Thoracic aorta (tissue), 2 donors: Measurements from ENCODE around the gene SSPN. TPM values are rescaled to one million over a fixed set of nuclear protein-coding genes. Genes with fewer than 3 reads are reported as not detected.

Experiments
- ATAC-seq: fragments of 150-250 bp; one replicate; pipeline ENCODE4 v1.8.0; 2017; ENCODE audit warnings: low read depth; ENCODE audit not compliant: insufficient number of reproducible peaks, low FRiP score
- DNase-seq: peaks from one replicate; pipeline ENCODE4 v3.0.0-alpha.2; 2020; ENCODE audit warnings: low spot score
- H3K27ac ChIP-seq, 2 donors: fragments of 200-600 bp; sonication (generic); 1 replicate in 1 of 2; 2 replicates in 1 of 2; pipeline ENCODE4 v1.5.1; 2016; ENCODE audit warnings: mild to moderate bottlenecking in 2 of 2, moderate library complexity in 2 of 2
- H3K27me3 ChIP-seq: fragments of 200-600 bp; sonication (generic); replicated peaks from 2 replicates; pipeline ENCODE4 v1.6.0; 2016; ENCODE audit warnings: mild to moderate bottlenecking; ENCODE audit not compliant: insufficient read depth
- H3K36me3 ChIP-seq: fragments of 200-600 bp; sonication (generic); one replicate; pipeline ENCODE4 v1.5.1; 2016
- H3K4me1 ChIP-seq, 2 donors: fragments of 200-600 bp; sonication (generic); 1 replicate in 1 of 2; 2 replicates in 1 of 2; pipeline versions ENCODE4 v1.5.1 to v1.6.0; 2016; ENCODE audit warnings: low read depth in 2 of 2, mild to moderate bottlenecking in 1 of 2; ENCODE audit not compliant: control insufficient read depth in 1 of 2
- H3K4me3 ChIP-seq: fragments of 200-600 bp; sonication (generic); 2 replicates; pipeline ENCODE4 v1.5.1; 2016; ENCODE audit warnings: mild to moderate bottlenecking
- H3K9me3 ChIP-seq: fragments of 200-600 bp; sonication (generic); 2 replicates; pipeline ENCODE4 v1.5.1; 2016
- CTCF ChIP-seq: fragments of 200-600 bp; sonication (generic); IDR thresholded peaks from one replicate; pipeline ENCODE4 v1.5.1; 2019; ENCODE audit warnings: antibody characterized with exemption
- total RNA-seq, 2 donors: library from RNA; depleted of rRNA; stranded (reverse); fragments of >200 nt; gene quantifications; one replicate each; pipeline versions ENCODE4 v1.1.0 to v1.2.3, GENCODE V29; 2016

The SSPN gene
- total RNA-seq, 2 donors from 2014 or later = 36.7 to 50.9 TPM

DNA sequence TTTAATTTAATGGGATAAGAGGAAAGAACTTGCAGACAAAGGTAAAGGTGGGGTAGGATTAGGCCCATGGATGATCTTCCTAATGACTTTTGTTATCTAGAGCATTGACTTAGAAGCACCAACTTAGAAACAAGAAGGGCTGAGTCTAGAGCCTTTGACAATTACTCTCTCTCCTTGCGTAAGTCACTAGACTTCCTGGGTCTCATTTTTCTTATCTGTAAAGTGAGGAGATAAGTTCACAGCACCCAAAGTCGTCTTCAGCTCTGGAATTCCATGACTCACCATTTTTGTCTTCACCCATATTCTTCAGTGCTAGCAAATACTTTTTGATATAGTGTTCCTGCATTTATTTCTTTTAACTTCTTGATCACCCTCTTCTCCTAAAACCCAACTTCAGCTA lies 75.7 kb downstream of the SSPN start:
- ATAC-seq = no peak
- TF ChIP-seq CTCF = no peak
- no peaks in the 10 kb centered on the region for H3K9me3 ChIP-seq
- no peaks in the 10 kb centered on the region for H3K27me3 ChIP-seq
- no peak for DNase-seq
- H3K27ac ChIP-seq = no peak overlapping the region
- peaks cover 21 to 54% of the 10 kb centered on the region in 2 donors for H3K4me1 ChIP-seq
- H3K36me3 ChIP-seq = no peaks in the 10 kb centered on the region
- H3K4me3 ChIP-seq = no peak overlapping the region

- TF ChIP-seq CTCF = no peak
- H3K27ac ChIP-seq = no peak overlapping the region
- H3K4me3 ChIP-seq = peak overlapping the region; percentile 5
- H3K4me1 ChIP-seq = peaks cover 21 to 54% of the 10 kb centered on the region in 2 donors
- no peaks in the 10 kb centered on the region for H3K27me3 ChIP-seq
- peak; percentile 32 for DNase-seq
- no peaks in the 10 kb centered on the region for H3K36me3 ChIP-seq
- no peaks in the 10 kb centered on the region for H3K9me3 ChIP-seq
- no peak for ATAC-seq
Observed at GRCh38 chr12:26271889-26272492, 76.6 kb downstream of the SSPN start.

DNA sequence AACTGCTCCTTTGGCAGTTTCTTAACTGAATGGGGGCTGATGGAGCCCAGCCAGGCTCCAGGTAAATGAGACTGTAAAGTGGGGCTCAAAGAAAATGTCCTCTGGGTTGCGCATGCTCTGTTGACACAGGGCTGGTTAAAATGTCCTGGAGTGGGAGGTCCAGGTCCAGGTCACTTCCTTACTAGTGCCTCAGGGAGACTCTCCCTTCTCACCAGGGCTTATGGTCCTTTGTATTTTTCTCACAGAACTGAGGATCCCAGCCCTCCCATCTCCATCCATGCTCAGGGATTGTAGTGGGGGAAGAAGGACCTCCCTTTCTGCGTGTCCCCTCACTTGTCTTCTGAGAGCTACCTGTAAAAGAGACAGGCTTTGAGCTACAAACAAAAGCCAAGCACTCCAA lies 77.5 kb downstream of the SSPN start:
- DNase-seq = no peak
- Histone ChIP-seq H3K27ac (peak overlapping the region in 1 of 2 donors; percentile 89), H3K9me3 (no peaks in the 10 kb centered on the region), H3K4me1 (peaks cover 21 to 54% of the 10 kb centered on the region in 2 donors), H3K4me3 (no peak overlapping the region), H3K27me3 (no peaks in the 10 kb centered on the region), H3K36me3 (no peaks in the 10 kb centered on the region)
- TF ChIP-seq CTCF = no peak
- ATAC-seq = no peak

- no peaks in the 10 kb centered on the region for H3K9me3 ChIP-seq
- no peaks in the 10 kb centered on the region for H3K36me3 ChIP-seq
- peak overlapping the region; percentile 63 to 89 for H3K27ac ChIP-seq
- no peaks in the 10 kb centered on the region for H3K27me3 ChIP-seq
- TF ChIP-seq CTCF = no peak
- no peak overlapping the region for H3K4me3 ChIP-seq
- ATAC-seq (no peak), DNase-seq (no peak)
- peaks cover 21 to 54% of the 10 kb centered on the region in 2 donors for H3K4me1 ChIP-seq
Observed at GRCh38 chr12:26273811-26274210, 78.4 kb downstream of the SSPN start.

GRCh38 chr12:26274441-26275312 lies 79.3 kb downstream of the SSPN start:
- Histone ChIP-seq H3K4me1 (peaks cover 21 to 52% of the 10 kb centered on the region in 2 donors), H3K27me3 (no peaks in the 10 kb centered on the region), H3K27ac (peak overlapping the region; percentile 63 to 89), H3K4me3 (peak overlapping the region; percentile 15), H3K9me3 (no peaks in the 10 kb centered on the region), H3K36me3 (no peaks in the 10 kb centered on the region)
- DNase-seq = peak; percentile 81
- no peak for TF ChIP-seq CTCF
- peak; percentile 95 for ATAC-seq
